CD14-positive monocyte (primary cell): ENCODE data around the gene NOB1. TPM values are rescaled to one million over a fixed set of nuclear protein-coding genes. Genes with fewer than 3 reads are reported as not detected.

Experiments used
- DNase-seq, 3 donors: peaks; one replicate each; pipeline ENCODE4 v3.0.0-alpha.2; 2011 to 2022
- H2AFZ ChIP-seq: 2 replicates; pipeline ENCODE4 v1.6.0; 2012; ENCODE audit warnings: mild to moderate bottlenecking, low read depth, low read length, inconsistent platforms; ENCODE audit not compliant: insufficient read depth, poor library complexity, severe bottlenecking
- H3K27ac ChIP-seq, 2 donors: 1 replicate in 1 of 2; 2 replicates in 1 of 2; pipeline ENCODE4 v1.5.1; 2012 to 2013; ENCODE audit warnings: low read length in 2 of 2, control low read depth in 1 of 2, inconsistent platforms in 1 of 2, low read depth in 1 of 2, mild to moderate bottlenecking in 1 of 2
- H3K27me3 ChIP-seq, 2 donors: one replicate each; pipeline versions ENCODE4 v1.6.0 to v1.6.1; 2011 to 2013; ENCODE audit warnings: low read length in 2 of 2; ENCODE audit not compliant: control insufficient read depth in 2 of 2, insufficient read depth in 2 of 2
- H3K36me3 ChIP-seq, 2 donors: replicated peaks in 1 of 2; 1 replicate in 1 of 2; 2 replicates in 1 of 2; pipeline versions ENCODE4 v1.5.1 to v1.6.1; 2012 to 2013; ENCODE audit warnings: low read length in 2 of 2, control low read depth in 1 of 2, inconsistent platforms in 1 of 2, mild to moderate bottlenecking in 1 of 2; ENCODE audit not compliant: insufficient read depth in 2 of 2, control insufficient read depth in 1 of 2
- H3K4me1 ChIP-seq, 2 donors: 1 replicate in 1 of 2; 2 replicates in 1 of 2; pipeline versions ENCODE4 v1.5.1 to v1.6.1; 2012 to 2013; ENCODE audit warnings: low read length in 2 of 2, control low read depth in 1 of 2, inconsistent platforms in 1 of 2, mild to moderate bottlenecking in 1 of 2, moderate library complexity in 1 of 2; ENCODE audit not compliant: insufficient read depth in 2 of 2, control insufficient read depth in 1 of 2
- H3K4me2 ChIP-seq: replicated peaks from 2 replicates; pipeline ENCODE3; 2012; ENCODE audit warnings: low read length, moderate library complexity, mild to moderate bottlenecking; ENCODE audit not compliant: poor library complexity, severe bottlenecking; ENCODE audit errors: extremely low read depth
- H3K4me3 ChIP-seq, 3 experiments: fragments of 200-600 bp in 1 of 3; sonication (generic) in 1 of 3; replicated peaks in 1 of 3; 1 replicate in 2 of 3; 2 replicates in 1 of 3; pipeline ENCODE4 v1.5.1; 2011 to 2013; ENCODE audit warnings: low read length in 3 of 3, mild to moderate bottlenecking in 3 of 3, control low read depth in 2 of 3, low read depth in 2 of 3, inconsistent platforms in 1 of 3, moderate library complexity in 1 of 3
- H3K79me2 ChIP-seq: 2 replicates; pipeline ENCODE4 v1.6.0; 2012; ENCODE audit warnings: mild to moderate bottlenecking, control low read depth, inconsistent platforms, low read length, moderate library complexity; ENCODE audit not compliant: insufficient read depth
- H3K9ac ChIP-seq: 2 replicates; pipeline ENCODE4 v1.6.0; 2017; ENCODE audit warnings: low read length, mild to moderate bottlenecking; ENCODE audit not compliant: insufficient read depth, poor library complexity, severe bottlenecking
- H3K9me3 ChIP-seq, 2 donors: replicated peaks in 1 of 2; 1 replicate in 1 of 2; 2 replicates in 1 of 2; pipeline versions ENCODE4 v1.5.1 to v1.6.1; 2012 to 2013; ENCODE audit warnings: low read length in 2 of 2, control low read depth in 1 of 2; ENCODE audit not compliant: control insufficient read depth in 1 of 2, insufficient read depth in 1 of 2
- H4K20me1 ChIP-seq: 2 replicates; pipeline ENCODE4 v1.6.0; 2012; ENCODE audit warnings: mild to moderate bottlenecking, low read length, control low read depth, moderate library complexity; ENCODE audit not compliant: insufficient read depth
- H3K27ac Mint-ChIP-seq, 7 donors: one replicate each; pipeline ENCODE4 v1.8.0; 2020; ENCODE audit warnings: mild to moderate bottlenecking in 7 of 7, mixed read lengths in 7 of 7, moderate library complexity in 6 of 7, inconsistent platforms in 2 of 7
- H3K27me3 Mint-ChIP-seq, 3 donors: one replicate each; pipeline ENCODE4 v1.8.0; 2021 to 2022; ENCODE audit warnings: low read depth in 3 of 3, mild to moderate bottlenecking in 3 of 3, mixed read lengths in 3 of 3, moderate library complexity in 3 of 3, inconsistent platforms in 1 of 3
- H3K36me3 Mint-ChIP-seq, 2 donors: one replicate each; pipeline ENCODE4 v1.8.0; 2020; ENCODE audit warnings: mixed read lengths in 2 of 2, inconsistent platforms in 1 of 2, mild to moderate bottlenecking in 1 of 2
- H3K4me1 Mint-ChIP-seq: one replicate; pipeline ENCODE4 v1.8.0; 2020; ENCODE audit warnings: mild to moderate bottlenecking, mixed read lengths
- H3K4me3 Mint-ChIP-seq, 2 donors: one replicate each; pipeline ENCODE4 v1.8.0; 2020; ENCODE audit warnings: mild to moderate bottlenecking in 2 of 2, mixed read lengths in 2 of 2, moderate library complexity in 1 of 2
- H3K9me3 Mint-ChIP-seq, 7 donors: one replicate each; pipeline ENCODE4 v1.8.0; 2020 to 2022; ENCODE audit warnings: mixed read lengths in 7 of 7, mild to moderate bottlenecking in 6 of 7, moderate library complexity in 6 of 7, inconsistent platforms in 2 of 7
- CTCF ChIP-seq: fragments of 200-600 bp; IDR thresholded peaks from one replicate; pipeline ENCODE4 v1.8.0; 2022; ENCODE audit warnings: antibody characterized with exemption, mild to moderate bottlenecking
- WGBS: methylation state at CpG from one replicate; pipeline ENCODE4 v1.1.5; 2013; ENCODE audit warnings: missing lambda C conversion rate; ENCODE audit not compliant: insufficient coverage; 5-methylcytosine and 5-hydroxymethylcytosine counted together
- intact Hi-C, 2 donors: fragments of 100-400 bp; cut with micrococcal nuclease; formaldehyde crosslinking; loops; one replicate each; pipeline versions ENCODE4 v1.15.0 to v1.15.1; 2023
- polyA plus RNA-seq, 3 donors: library from polyadenylated mRNA; depleted of rRNA in 1 of 3; unstranded in 2 of 3; stranded (reverse) in 1 of 3; fragments of 300-500 nt in 2 of 3; fragments of >200 nt in 1 of 3; fragmentation: Illumina TruSeq in 2 of 3; gene quantifications; 1 replicate in 2 of 3; 2 replicates in 1 of 3; pipeline ENCODE4 v1.2.3, GENCODE V29; 2012 to 2021

NOB1 gene
- polyA plus RNA-seq, 3 donors, result 15.7 to 27.5 (median 18.0) TPM

GRCh38 chr16:69726313-69727060, 28.2 kb downstream of the NOB1 start, which contains the start of gene NQO1:
TSS of gene NQO1 (minus strand) at chr16:69726560. CDS start at chr16:69726439, 121 bp downstream.
- no peaks in the 10 kb centered on the region for H3K9me3 ChIP-seq
- H3K4me2 ChIP-seq, result peak within 1 kb of the TSS; percentile 92
- Mint-ChIP-seq H3K9me3 (no peaks in the 10 kb centered on the region), H3K27ac (peak within 1 kb of the TSS; percentile 85 to 95 (median 91)), H3K4me3 (peak within 1 kb of the TSS; percentile 91 to 98), H3K4me1 (peaks cover 30% of the 10 kb centered on the region), H3K36me3 (no peaks in the 10 kb centered on the region), H3K27me3 (peaks cover 1 to 2% (median 1%) of the 10 kb centered on the region in 3 donors)
- peaks cover 23 to 31% of the 10 kb centered on the region in 2 donors for H3K4me1 ChIP-seq
- no peaks in the 10 kb centered on the region for H3K79me2 ChIP-seq
- peak within 1 kb of the TSS; percentile 50 to 88 (median 62) for H3K4me3 ChIP-seq
- no peak for TF ChIP-seq CTCF
- no peaks in the 10 kb centered on the region for H4K20me1 ChIP-seq
- peak within 1 kb of the TSS; percentile 54 for H3K9ac ChIP-seq
- peak within 1 kb of the TSS; percentile 58 to 73 for H3K27ac ChIP-seq
- intact Hi-C loops, result no loop called here
- H2AFZ ChIP-seq, result peak within 1 kb of the TSS; percentile 93
- H3K27me3 ChIP-seq, result no peaks in the 10 kb centered on the region
- WGBS, result under 1% methylated on average over 29 of the region's 31 CpGs
- DNase-seq, result peak; percentile 65 to 80 (median 78)
- no peaks in the 10 kb centered on the region for H3K36me3 ChIP-seq

DNA sequence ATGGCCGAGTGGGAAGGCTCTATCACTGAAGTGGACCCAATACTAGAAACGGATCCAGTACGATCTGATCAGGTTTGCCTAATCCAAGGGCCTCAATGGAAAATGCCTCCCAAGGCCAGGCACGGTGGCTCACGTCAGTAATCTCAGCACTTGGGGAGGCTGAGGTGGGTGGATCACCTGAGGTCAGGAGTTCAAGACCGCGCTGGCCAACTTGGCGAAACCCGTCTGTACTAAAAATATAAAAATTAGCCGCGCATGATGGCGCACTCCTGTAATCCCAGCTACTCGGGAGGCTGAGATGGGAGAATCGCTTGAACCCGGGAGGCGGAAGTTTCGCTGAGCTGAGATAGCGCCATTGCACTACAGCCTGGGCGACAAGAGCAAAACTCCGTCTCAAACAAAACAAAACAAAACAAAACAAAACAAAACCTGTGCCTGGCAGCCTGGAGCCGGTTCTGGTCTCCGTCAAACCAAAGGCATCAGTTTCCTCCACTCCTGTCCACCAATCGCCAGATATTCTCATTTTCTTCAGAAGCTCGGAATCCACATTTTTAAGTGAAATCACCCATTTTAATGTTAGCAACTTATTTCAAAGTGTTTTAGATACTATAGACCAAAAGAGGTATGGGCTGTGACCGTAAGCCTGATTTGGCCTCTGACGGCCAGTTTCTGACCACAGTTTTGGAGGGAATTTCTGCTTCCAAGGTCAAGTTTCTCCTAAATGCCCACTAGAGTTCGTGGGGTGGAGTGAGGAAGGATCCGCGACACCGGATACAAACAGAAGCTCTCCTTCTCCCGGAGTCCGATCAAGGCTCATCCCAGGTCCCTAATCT, 29.0 kb downstream of the NOB1 start:
- Mint-ChIP-seq H3K9me3 (no peaks in the 10 kb centered on the region), H3K36me3 (no peaks in the 10 kb centered on the region), H3K27me3 (peaks cover 1 to 2% (median 1%) of the 10 kb centered on the region in 3 donors), H3K4me1 (peaks cover 30% of the 10 kb centered on the region), H3K27ac (peak overlapping the region in 6 of 7 donors; percentile 26 to 95 (median 90)), H3K4me3 (peak overlapping the region; percentile 91 to 98)
- H2AFZ ChIP-seq, result peak overlapping the region; percentile 93
- peak overlapping the region; percentile 92 for H3K4me2 ChIP-seq
- DNase-seq, result no peak
- H3K27ac ChIP-seq, result peak overlapping the region in 1 of 2 donors; percentile 73
- 86% methylated on average over 23 of the region's 32 CpGs for WGBS
- H3K4me1 ChIP-seq, result peaks cover 23 to 31% of the 10 kb centered on the region in 2 donors
- H3K79me2 ChIP-seq, result no peaks in the 10 kb centered on the region
- no peak for TF ChIP-seq CTCF
- intact Hi-C loops, result no loop called here
- no peaks in the 10 kb centered on the region for H3K36me3 ChIP-seq
- no peaks in the 10 kb centered on the region for H4K20me1 ChIP-seq
- peak overlapping the region; percentile 50 to 88 (median 62) for H3K4me3 ChIP-seq
- H3K27me3 ChIP-seq, result no peaks in the 10 kb centered on the region
- H3K9ac ChIP-seq, result peak overlapping the region; percentile 54
- no peaks in the 10 kb centered on the region for H3K9me3 ChIP-seq
